H9 (cell line): ENCODE measurements around the gene TM6SF1. TPM values are rescaled to one million over a fixed set of nuclear protein-coding genes. Genes with fewer than 3 reads are reported as not detected.

Source experiments
- DNase-seq: peaks from one replicate; pipeline ENCODE4 v3.0.0-alpha.2; 2017
- H2AFZ ChIP-seq: one replicate; pipeline ENCODE4 v1.6.1; 2013; ENCODE audit warnings: mild to moderate bottlenecking, low read length, control low read depth, moderate library complexity
- H2AK5ac ChIP-seq: 2 replicates; pipeline ENCODE4 v1.6.1; 2013; ENCODE audit warnings: low read length, control low read depth, mixed read lengths; ENCODE audit not compliant: insufficient read length
- H2BK120ac ChIP-seq: one replicate; pipeline ENCODE4 v1.6.1; 2013; ENCODE audit warnings: low read depth, mild to moderate bottlenecking, low read length, control low read depth, inconsistent platforms; ENCODE audit not compliant: poor library complexity, severe bottlenecking
- H2BK12ac ChIP-seq: 2 replicates; pipeline ENCODE4 v1.6.1; 2013; ENCODE audit warnings: low read length, control low read depth, mixed read lengths, low read depth; ENCODE audit not compliant: insufficient read length
- H2BK15ac ChIP-seq: 2 replicates; pipeline ENCODE4 v1.6.1; 2013; ENCODE audit warnings: low read depth, low read length, control low read depth
- H2BK20ac ChIP-seq: one replicate; pipeline ENCODE4 v1.6.1; 2013; ENCODE audit warnings: low read depth, mild to moderate bottlenecking, low read length, control low read depth, inconsistent platforms; ENCODE audit not compliant: poor library complexity, severe bottlenecking
- H2BK5ac ChIP-seq: 2 replicates; pipeline ENCODE4 v1.6.1; 2013; ENCODE audit warnings: low read length, control low read depth, mixed read lengths; ENCODE audit not compliant: insufficient read length
- H3K14ac ChIP-seq: 2 replicates; pipeline ENCODE4 v1.6.1; 2013; ENCODE audit warnings: low read length, control low read depth; ENCODE audit not compliant: insufficient read depth
- H3K18ac ChIP-seq: 2 replicates; pipeline ENCODE4 v1.6.1; 2013; ENCODE audit warnings: low read depth, mild to moderate bottlenecking, mixed read lengths, low read length, control low read depth; ENCODE audit not compliant: insufficient read length
- H3K23ac ChIP-seq: 2 replicates; pipeline ENCODE4 v1.6.1; 2013; ENCODE audit warnings: low read length, control low read depth, mixed read lengths, low read depth; ENCODE audit not compliant: insufficient read length
- H3K23me2 ChIP-seq: 2 replicates; pipeline ENCODE4 v1.6.1; 2013; ENCODE audit warnings: low read depth, mild to moderate bottlenecking, mixed read lengths, low read length, control low read depth; ENCODE audit not compliant: insufficient read length, poor library complexity, severe bottlenecking
- H3K27ac ChIP-seq: 2 replicates; pipeline ENCODE4 v1.5.1; 2013; ENCODE audit warnings: low read length, control low read depth, mixed read lengths, low read depth; ENCODE audit not compliant: insufficient read length
- H3K27me3 ChIP-seq: 2 replicates; pipeline ENCODE4 v1.6.1; 2013; ENCODE audit warnings: low read length, control low read depth, inconsistent platforms; ENCODE audit not compliant: insufficient read depth
- H3K4ac ChIP-seq: 2 replicates; pipeline ENCODE4 v1.6.1; 2013; ENCODE audit warnings: low read depth, mild to moderate bottlenecking, control low read depth, inconsistent platforms, low read length, moderate library complexity
- H3K4me1 ChIP-seq: 2 replicates; pipeline ENCODE4 v1.6.1; 2013; ENCODE audit warnings: low read length, control low read depth, inconsistent platforms; ENCODE audit not compliant: insufficient read depth
- H3K4me2 ChIP-seq: 2 replicates; pipeline ENCODE4 v1.6.1; 2013; ENCODE audit warnings: low read length, control low read depth, mixed read lengths; ENCODE audit not compliant: insufficient read length, insufficient read depth
- H3K56ac ChIP-seq: 2 replicates; pipeline ENCODE4 v1.6.1; 2013; ENCODE audit warnings: low read depth, mild to moderate bottlenecking, mixed read lengths, low read length, control low read depth; ENCODE audit not compliant: insufficient read length
- H3K79me1 ChIP-seq: 2 replicates; pipeline ENCODE4 v1.6.1; 2013; ENCODE audit warnings: low read depth, mild to moderate bottlenecking, moderate library complexity, low read length, control low read depth, inconsistent platforms; ENCODE audit not compliant: insufficient read depth, poor library complexity, severe bottlenecking
- H3K79me2 ChIP-seq: 2 replicates; pipeline ENCODE4 v1.6.1; 2013; ENCODE audit warnings: low read length, control low read depth, inconsistent platforms; ENCODE audit not compliant: insufficient read depth
- H3K9ac ChIP-seq: 2 replicates; pipeline ENCODE4 v1.6.1; 2013; ENCODE audit warnings: low read length, control low read depth, mixed read lengths; ENCODE audit not compliant: insufficient read length; ENCODE audit errors: extremely low read depth
- H3K9me3 ChIP-seq: one replicate; pipeline ENCODE4 v1.6.1; 2013; ENCODE audit warnings: low read depth, low read length, inconsistent platforms; ENCODE audit not compliant: control insufficient read depth
- H3T11ph ChIP-seq: one replicate; pipeline ENCODE4 v1.6.1; 2013; ENCODE audit warnings: mild to moderate bottlenecking, low read length, control low read depth, inconsistent platforms
- H4K20me1 ChIP-seq: one replicate; pipeline ENCODE4 v1.6.1; 2013; ENCODE audit not compliant: control insufficient read depth, insufficient read length, insufficient read depth
- H4K5ac ChIP-seq: 2 replicates; pipeline ENCODE4 v1.6.1; 2013; ENCODE audit warnings: low read depth, mild to moderate bottlenecking, mixed read lengths, low read length, control low read depth; ENCODE audit not compliant: insufficient read length
- H4K8ac ChIP-seq: replicated peaks from 2 replicates; pipeline ENCODE4 v1.6.1; 2013; ENCODE audit warnings: low read length, control low read depth, mixed read lengths, low read depth; ENCODE audit not compliant: insufficient read length
- H4K91ac ChIP-seq: 2 replicates; pipeline ENCODE4 v1.6.1; 2013; ENCODE audit warnings: low read depth, mild to moderate bottlenecking, moderate library complexity, mixed read lengths, low read length, control low read depth; ENCODE audit not compliant: insufficient read length
- H3K27ac Mint-ChIP-seq, 3 experiments: 2 replicates in 2 of 3; 3 replicates in 1 of 3; pipeline ENCODE4 v1.8.0; 2020 to 2021; ENCODE audit warnings: mixed read lengths in 3 of 3, mild to moderate bottlenecking in 1 of 3, moderate library complexity in 1 of 3
- H3K27me3 Mint-ChIP-seq: 2 replicates; pipeline ENCODE4 v1.8.0; 2021; ENCODE audit warnings: low read depth, mild to moderate bottlenecking, moderate library complexity, mixed read lengths
- H3K36me3 Mint-ChIP-seq, 3 experiments: 2 replicates in 2 of 3; 3 replicates in 1 of 3; pipeline ENCODE4 v1.8.0; 2020 to 2021; ENCODE audit warnings: low read depth in 3 of 3, mixed read lengths in 3 of 3; ENCODE audit not compliant: insufficient read depth in 1 of 3
- H3K4me1 Mint-ChIP-seq, 2 experiments: 2 replicates each; pipeline ENCODE4 v1.8.0; 2020; ENCODE audit warnings: mixed read lengths in 2 of 2
- H3K4me3 Mint-ChIP-seq, 2 experiments: 2 replicates in 1 of 2; 3 replicates in 1 of 2; pipeline ENCODE4 v1.8.0; 2020 to 2021; ENCODE audit warnings: mild to moderate bottlenecking in 2 of 2, mixed read lengths in 2 of 2, moderate library complexity in 1 of 2
- H3K9me3 Mint-ChIP-seq, 2 experiments: 2 replicates in 1 of 2; 3 replicates in 1 of 2; pipeline ENCODE4 v1.8.0; 2020; ENCODE audit warnings: mild to moderate bottlenecking in 2 of 2, mixed read lengths in 2 of 2, moderate library complexity in 1 of 2
- WGBS: extraction: QIAGEN DNeasy Blood & Tissue Kit; methylation state at CpG from one replicate; pipeline ENCODE4 v1.1.7; 2013; ENCODE audit warnings: missing lambda C conversion rate, low lambda C conversion rate, mixed read lengths; ENCODE audit not compliant: insufficient read length; ENCODE audit errors: extremely low coverage; 5-methylcytosine and 5-hydroxymethylcytosine counted together
- total RNA-seq: library from RNA; stranded (reverse); gene quantifications from 2 replicates; pipeline ENCODE4 v1.2.1, GENCODE V29; 2021
- TF ChIP-seq, protein P1 (sequence below): fragments of 200-600 bp; sonication (generic); conservative IDR thresholded peaks from 3 replicates; pipeline ENCODE4 v1.8.0; 2021; ENCODE audit warnings: antibody characterized with exemption, mild to moderate bottlenecking

TM6SF1 gene
- total RNA-seq, 1 experiment from 2014 or later = 0.96 TPM

- H4K5ac ChIP-seq = no peak overlapping the region
- peaks cover 3 to 4% of the 10 kb centered on the region in 2 experiments; a peak in 3 of 4 replicates for H3K4me1 Mint-ChIP-seq
- no peaks in the 10 kb centered on the region for H3K79me1 ChIP-seq
- no peaks in the 10 kb centered on the region for H3K27me3 ChIP-seq
- no peak overlapping the region for H3K23ac ChIP-seq
- H3K23me2 ChIP-seq = no peaks in the 10 kb centered on the region
- H2BK120ac ChIP-seq = no peak overlapping the region
- no peak overlapping the region for H3K56ac ChIP-seq
- peak overlapping the region in 1 of 3 experiments; percentile 18; a peak in 1 of 7 replicates for H3K27ac Mint-ChIP-seq
- H3K14ac ChIP-seq = no peak overlapping the region; the same call in 1 of the 2 replicates
- no peaks in the 10 kb centered on the region; the same call in 1 of the 2 replicates for H3K27me3 Mint-ChIP-seq
- no peak overlapping the region for H2AK5ac ChIP-seq
- no peak overlapping the region for H2BK20ac ChIP-seq
- no peak overlapping the region for H3K4me3 Mint-ChIP-seq
- no peaks in the 10 kb centered on the region for H3K9me3 ChIP-seq
- no peak overlapping the region for H4K8ac ChIP-seq
- no peak overlapping the region for H2BK5ac ChIP-seq
- TF ChIP-seq, protein P1, sequence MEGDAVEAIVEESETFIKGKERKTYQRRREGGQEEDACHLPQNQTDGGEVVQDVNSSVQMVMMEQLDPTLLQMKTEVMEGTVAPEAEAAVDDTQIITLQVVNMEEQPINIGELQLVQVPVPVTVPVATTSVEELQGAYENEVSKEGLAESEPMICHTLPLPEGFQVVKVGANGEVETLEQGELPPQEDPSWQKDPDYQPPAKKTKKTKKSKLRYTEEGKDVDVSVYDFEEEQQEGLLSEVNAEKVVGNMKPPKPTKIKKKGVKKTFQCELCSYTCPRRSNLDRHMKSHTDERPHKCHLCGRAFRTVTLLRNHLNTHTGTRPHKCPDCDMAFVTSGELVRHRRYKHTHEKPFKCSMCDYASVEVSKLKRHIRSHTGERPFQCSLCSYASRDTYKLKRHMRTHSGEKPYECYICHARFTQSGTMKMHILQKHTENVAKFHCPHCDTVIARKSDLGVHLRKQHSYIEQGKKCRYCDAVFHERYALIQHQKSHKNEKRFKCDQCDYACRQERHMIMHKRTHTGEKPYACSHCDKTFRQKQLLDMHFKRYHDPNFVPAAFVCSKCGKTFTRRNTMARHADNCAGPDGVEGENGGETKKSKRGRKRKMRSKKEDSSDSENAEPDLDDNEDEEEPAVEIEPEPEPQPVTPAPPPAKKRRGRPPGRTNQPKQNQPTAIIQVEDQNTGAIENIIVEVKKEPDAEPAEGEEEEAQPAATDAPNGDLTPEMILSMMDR = no peak
- H3K79me2 ChIP-seq = no peaks in the 10 kb centered on the region
- H2BK12ac ChIP-seq = no peak overlapping the region
- H4K20me1 ChIP-seq = no peaks in the 10 kb centered on the region
- no peak overlapping the region for H2AFZ ChIP-seq
- no peak overlapping the region for H3K9ac ChIP-seq
- H3K4ac ChIP-seq = no peak overlapping the region
- no peak overlapping the region for H2BK15ac ChIP-seq
- H3K4me1 ChIP-seq = no peaks in the 10 kb centered on the region
- no peak overlapping the region for H3T11ph ChIP-seq
- H4K91ac ChIP-seq = no peak overlapping the region
- no peaks in the 10 kb centered on the region for H3K9me3 Mint-ChIP-seq
- no CpG with 5 or more reads among the region's 9 CpGs for WGBS
- no peak overlapping the region for H3K18ac ChIP-seq
- H3K27ac ChIP-seq = no peak overlapping the region
- H3K4me2 ChIP-seq = no peak overlapping the region
- DNase-seq = no peak
- no peaks in the 10 kb centered on the region for H3K36me3 Mint-ChIP-seq
These were observed 12.6 kb downstream of the TM6SF1 start for GRCh38 chr15:83119968-83120581.
